BE2C (cell line): ENCODE data around the gene GET4.

Source experiments
- DNase-seq: peaks from one replicate; pipeline ENCODE4 v3.0.0-alpha.2; 2020
- H3K27me3 ChIP-seq: fragments of 250-450 bp; sonication (Bioruptor Pico); 2 replicates; pipeline ENCODE4 v1.5.1; 2020; ENCODE audit warnings: mild to moderate bottlenecking
- H3K36me3 ChIP-seq: fragments of 250-450 bp; sonication (Bioruptor Pico); 2 replicates; pipeline ENCODE4 v1.5.1; 2020; ENCODE audit warnings: mild to moderate bottlenecking
- H3K4me1 ChIP-seq: fragments of 250-450 bp; sonication (Bioruptor Pico); 2 replicates; pipeline ENCODE4 v1.5.1; 2020
- H3K4me3 ChIP-seq: 2 replicates; pipeline ENCODE4 v1.5.1; 2011; ENCODE audit warnings: low read depth, low read length
- H3K9me3 ChIP-seq: fragments of 250-450 bp; sonication (Bioruptor Pico); 2 replicates; pipeline ENCODE4 v1.5.1; 2020
- CTCF ChIP-seq: IDR thresholded peaks from 2 replicates; pipeline ENCODE4 v1.5.1; 2012; ENCODE audit warnings: mild to moderate bottlenecking, low read depth, low read length

The GET4 gene

GRCh38 chr7:894164-894867 lies 18.0 kb downstream of the GET4 start:
- peaks cover 68% of the 10 kb centered on the region for H3K36me3 ChIP-seq
- DNase-seq: peak; percentile 10

GRCh38 chr7:894927-895450 lies 18.6 kb downstream of the GET4 start:
- no peaks in the 10 kb centered on the region for H3K27me3 ChIP-seq
- peaks cover 67% of the 10 kb centered on the region for H3K36me3 ChIP-seq
- peaks cover 5% of the 10 kb centered on the region for H3K4me1 ChIP-seq
- H3K4me3 ChIP-seq: no peak overlapping the region
- TF ChIP-seq CTCF: no peak
- DNase-seq: no peak
- no peaks in the 10 kb centered on the region for H3K9me3 ChIP-seq

More at GRCh38 chr7:894164-894867, 18.0 kb downstream of the GET4 start:
- no peak overlapping the region for H3K4me3 ChIP-seq
- no peaks in the 10 kb centered on the region for H3K9me3 ChIP-seq
- TF ChIP-seq CTCF: no peak
- H3K4me1 ChIP-seq: peaks cover 5% of the 10 kb centered on the region
- H3K27me3 ChIP-seq: no peaks in the 10 kb centered on the region

- TF ChIP-seq CTCF: no peak
- peaks cover 65% of the 10 kb centered on the region for H3K36me3 ChIP-seq
- no peak overlapping the region for H3K4me3 ChIP-seq
- peaks cover 5% of the 10 kb centered on the region for H3K4me1 ChIP-seq
- H3K9me3 ChIP-seq: no peaks in the 10 kb centered on the region
- DNase-seq: peak; percentile 11
- H3K27me3 ChIP-seq: no peaks in the 10 kb centered on the region
Measured at GRCh38 chr7:895451-896052, 19.2 kb downstream of the GET4 start.

- no peak for TF ChIP-seq CTCF
- peaks cover 13% of the 10 kb centered on the region for H3K4me1 ChIP-seq
- peak; percentile 16 for DNase-seq
- H3K4me3 ChIP-seq: no peak overlapping the region
- H3K9me3 ChIP-seq: no peaks in the 10 kb centered on the region; the same call in 1 of the 2 replicates
- no peaks in the 10 kb centered on the region for H3K27me3 ChIP-seq
- peaks cover 55% of the 10 kb centered on the region for H3K36me3 ChIP-seq
Measured at GRCh38 chr7:896346-897075, 20.2 kb downstream of the GET4 start.

- no peak for DNase-seq
- H3K4me1 ChIP-seq: peaks cover 17% of the 10 kb centered on the region
- no peak overlapping the region for H3K4me3 ChIP-seq
- peaks cover 50% of the 10 kb centered on the region for H3K36me3 ChIP-seq
- H3K9me3 ChIP-seq: no peaks in the 10 kb centered on the region; the same call in 1 of the 2 replicates
- H3K27me3 ChIP-seq: no peaks in the 10 kb centered on the region
- TF ChIP-seq CTCF: no peak
Measured at GRCh38 chr7:897086-897485, 20.7 kb downstream of the GET4 start.
